HCT116 (cell line): ENCODE measurements around the gene FAR1. TPM values are rescaled to one million over a fixed set of nuclear protein-coding genes. Genes with fewer than 3 reads are reported as not detected.

Experiments
- ATAC-seq: fragments of 200-7000 bp; cut with Tn5 transposase; 2 replicates; pipeline ENCODE4 v1.9.1; 2020; ENCODE audit warnings: mild to moderate bottlenecking, moderate library complexity
- BruUV-seq: library from RNA; stranded (reverse); fragments of 400-500 nt; replicated peaks from 2 replicates; lab custom pipeline; 2021; lab: Mats Ljungman, UMichigan
- CTCF ChIA-PET: fragments of 300-600 bp; sonication (Branson Sonifier 250); formaldehyde crosslinking; loops from one replicate; lab custom pipeline; 2021; ENCODE audit warnings: antibody characterized with exemption; lab: Charles Lee
- POLR2A ChIA-PET: fragments of 300-600, 350-600 bp; sonication (Branson Sonifier 250); formaldehyde crosslinking; loops from one replicate; lab custom pipeline; 2021; ENCODE audit warnings: antibody characterized with exemption; lab: Charles Lee
- RAD21 ChIA-PET, 2 experiments: fragments of 300-600 bp; sonication (Branson Sonifier 250); formaldehyde crosslinking; loops; one replicate each; lab custom pipeline; 2023; ENCODE audit warnings: low total read pairs in 2 of 2; ENCODE audit not compliant: uncharacterized antibody in 2 of 2, unreplicated experiment in 2 of 2, low non-redundant PET in 1 of 2; lab: Charles Lee
- DNase-seq: peaks from one replicate; pipeline ENCODE4 v3.0.0-alpha.2; 2010; ENCODE audit warnings: low read depth, low spot score
- H2AFZ ChIP-seq: fragments of 200-600 bp; shearing (Covaris generic), sonication (generic); 2 replicates; pipeline ENCODE4 v1.6.1; 2017; ENCODE audit warnings: low read depth, mixed run types, mixed read lengths, antibody characterized with exemption, low read length; ENCODE audit not compliant: poor library complexity, severe bottlenecking
- H3K27ac ChIP-seq: 2 replicates; pipeline ENCODE4 v1.5.1; 2012; ENCODE audit warnings: low read depth, low read length
- H3K27me3 ChIP-seq: fragments of 200-600 bp; sonication (generic); 2 replicates; pipeline ENCODE4 v1.6.1; 2016; ENCODE audit warnings: mixed run types, low read length, mixed read lengths; ENCODE audit not compliant: insufficient read depth
- H3K36me3 ChIP-seq, 2 experiments: fragments of 200-500 bp in 1 of 2; fragments of 200-600 bp in 1 of 2; sonication (Bioruptor generic) in 1 of 2; sonication (generic) in 1 of 2; 2 replicates each; pipeline versions ENCODE4 v1.5.1 to v1.6.1; 2014 to 2016; ENCODE audit warnings: low read length in 2 of 2, inconsistent platforms in 1 of 2, mixed read lengths in 1 of 2, mixed run types in 1 of 2; ENCODE audit not compliant: insufficient read depth in 2 of 2, control insufficient read depth in 1 of 2
- H3K4me1 ChIP-seq, 2 experiments: fragments of 200-600 bp in 1 of 2; sonication (generic) in 1 of 2; 2 replicates each; pipeline versions ENCODE4 v1.5.1 to v1.6.1; 2012 to 2017; ENCODE audit warnings: low read length in 2 of 2, inconsistent platforms in 1 of 2, mild to moderate bottlenecking in 1 of 2, mixed read lengths in 1 of 2, mixed run types in 1 of 2, moderate library complexity in 1 of 2; ENCODE audit not compliant: insufficient read depth in 2 of 2, control insufficient read depth in 1 of 2
- H3K4me2 ChIP-seq: fragments of 200-600 bp; sonication (generic); 2 replicates; pipeline ENCODE4 v1.6.1; 2017; ENCODE audit warnings: mixed run types, low read length, mixed read lengths
- H3K4me3 ChIP-seq, 2 experiments: fragments of 200-600 bp in 1 of 2; sonication (generic) in 1 of 2; replicated peaks in 1 of 2; 2 replicates each; pipeline ENCODE4 v1.5.1; 2011 to 2016; ENCODE audit warnings: low read length in 2 of 2, control low read depth in 1 of 2, low read depth in 1 of 2, mild to moderate bottlenecking in 1 of 2, mixed read lengths in 1 of 2, mixed run types in 1 of 2
- H3K79me2 ChIP-seq: fragments of 200-600 bp; sonication (generic); 2 replicates; pipeline ENCODE4 v1.6.1; 2017; ENCODE audit warnings: mild to moderate bottlenecking, mixed run types, low read length, moderate library complexity, mixed read lengths; ENCODE audit not compliant: insufficient read depth
- H3K9ac ChIP-seq: fragments of 200-600 bp; sonication (generic); 2 replicates; pipeline ENCODE4 v1.6.1; 2016; ENCODE audit warnings: low read length, mixed read lengths
- H3K9me2 ChIP-seq: fragments of 200-600 bp; sonication (generic), shearing (Covaris generic); 2 replicates; pipeline ENCODE4 v1.6.1; 2017; ENCODE audit warnings: mixed run types, mild to moderate bottlenecking, moderate library complexity; ENCODE audit not compliant: insufficient read depth
- H3K9me3 ChIP-seq, 2 experiments: fragments of 200-500 bp in 1 of 2; fragments of 200-600 bp in 1 of 2; sonication (Bioruptor generic) in 1 of 2; sonication (generic) in 1 of 2; 2 replicates each; pipeline ENCODE4 v1.6.1; 2014 to 2017; ENCODE audit warnings: low read length in 2 of 2, mixed read lengths in 2 of 2, inconsistent platforms in 1 of 2, low read depth in 1 of 2, mild to moderate bottlenecking in 1 of 2, mixed run types in 1 of 2, moderate library complexity in 1 of 2; ENCODE audit not compliant: control insufficient read depth in 1 of 2, insufficient read depth in 1 of 2
- H4K20me1 ChIP-seq: fragments of 200-600 bp; sonication (generic), shearing (Covaris generic); 2 replicates; pipeline ENCODE4 v1.6.1; 2017; ENCODE audit warnings: mixed run types, mild to moderate bottlenecking, moderate library complexity; ENCODE audit not compliant: insufficient read depth
- CBX3 ChIP-seq: IDR thresholded peaks from 2 replicates; pipeline ENCODE4 v1.6.1; 2012; ENCODE audit warnings: low read depth
- CEBPB ChIP-seq: IDR thresholded peaks from 2 replicates; pipeline ENCODE4 v1.6.1; 2012; ENCODE audit warnings: low read depth
- EGR1 ChIP-seq: IDR thresholded peaks from 2 replicates; pipeline ENCODE4 v1.6.1; 2012; ENCODE audit warnings: low read depth
- ELF1 ChIP-seq: IDR thresholded peaks from 2 replicates; pipeline ENCODE4 v1.6.1; 2012; ENCODE audit warnings: low read depth, borderline replicate concordance
- EZH2 ChIP-seq: fragments of 200-600 bp; sonication (generic); IDR thresholded peaks from 2 replicates; pipeline ENCODE4 v1.6.1; 2017; ENCODE audit warnings: antibody characterized with exemption, mixed run types
- EZH2phosphoT487 ChIP-seq: fragments of 200-600 bp; IDR thresholded peaks from 2 replicates; pipeline ENCODE4 v1.6.1; 2018; ENCODE audit warnings: antibody characterized with exemption, borderline replicate concordance
- FOSL1 ChIP-seq: IDR thresholded peaks from 2 replicates; pipeline ENCODE4 v1.6.1; 2012; ENCODE audit warnings: low read depth
- JUND ChIP-seq: IDR thresholded peaks from 2 replicates; pipeline ENCODE4 v1.6.1; 2012
- POLR2A ChIP-seq: IDR thresholded peaks from 2 replicates; pipeline ENCODE4 v1.7.0; 2011; ENCODE audit warnings: borderline replicate concordance; ENCODE audit not compliant: insufficient read depth, insufficient read length; ENCODE audit errors: extremely low read depth
- POLR2AphosphoS5 ChIP-seq: IDR thresholded peaks from 2 replicates; pipeline ENCODE4 v1.6.1; 2011; ENCODE audit warnings: mild to moderate bottlenecking, low read depth, low read length, moderate library complexity
- RAD21 ChIP-seq: IDR thresholded peaks from 2 replicates; pipeline ENCODE4 v1.6.1; 2012; ENCODE audit warnings: low read depth, mild to moderate bottlenecking
- SIN3A ChIP-seq: IDR thresholded peaks from 2 replicates; pipeline ENCODE4 v1.6.1; 2012; ENCODE audit warnings: low read depth
- SRF ChIP-seq: IDR thresholded peaks from 2 replicates; pipeline ENCODE4 v1.6.1; 2012; ENCODE audit warnings: low read depth
- TCF7L2 ChIP-seq: IDR thresholded peaks from 2 replicates; pipeline ENCODE4 v1.7.0; 2011; ENCODE audit warnings: borderline replicate concordance, inconsistent platforms; ENCODE audit not compliant: insufficient read depth, insufficient read length; ENCODE audit errors: extremely low read depth
- ZFX ChIP-seq: fragments of 450-650 bp; IDR thresholded peaks from 2 replicates; pipeline ENCODE4 v1.6.1; 2017
- ZNF274 ChIP-seq: fragments of 200-500 bp; sonication (Bioruptor generic); IDR thresholded peaks from 2 replicates; pipeline ENCODE4 v1.6.1; 2014; ENCODE audit warnings: mild to moderate bottlenecking, low read depth, low read length, inconsistent platforms
- intact Hi-C: fragments of 100-400 bp; cut with micrococcal nuclease; formaldehyde crosslinking; loops from 2 replicates; pipeline ENCODE4 v1.10.0; 2022
- total RNA-seq: library from RNA; stranded (reverse); gene quantifications from one replicate; pipeline ENCODE4 v1.2.1, GENCODE V29; 2021; ENCODE audit not compliant: unreplicated experiment
- TF ChIP-seq, protein P1 (sequence below): IDR thresholded peaks from 2 replicates; pipeline ENCODE4 v1.6.1; 2012
- TF ChIP-seq, protein P2 (sequence below): IDR thresholded peaks from 2 replicates; pipeline ENCODE4 v1.6.1; 2011; ENCODE audit warnings: mild to moderate bottlenecking, low read length, moderate library complexity; ENCODE audit not compliant: insufficient replicate concordance; ENCODE audit errors: extremely low read depth
- TF ChIP-seq, protein P3 (sequence below): IDR thresholded peaks from 2 replicates; pipeline ENCODE4 v1.6.1; 2012; ENCODE audit warnings: low read depth

Gene FAR1
- total RNA-seq, 1 experiment from 2014 or later, result 74.3 TPM

DNA sequence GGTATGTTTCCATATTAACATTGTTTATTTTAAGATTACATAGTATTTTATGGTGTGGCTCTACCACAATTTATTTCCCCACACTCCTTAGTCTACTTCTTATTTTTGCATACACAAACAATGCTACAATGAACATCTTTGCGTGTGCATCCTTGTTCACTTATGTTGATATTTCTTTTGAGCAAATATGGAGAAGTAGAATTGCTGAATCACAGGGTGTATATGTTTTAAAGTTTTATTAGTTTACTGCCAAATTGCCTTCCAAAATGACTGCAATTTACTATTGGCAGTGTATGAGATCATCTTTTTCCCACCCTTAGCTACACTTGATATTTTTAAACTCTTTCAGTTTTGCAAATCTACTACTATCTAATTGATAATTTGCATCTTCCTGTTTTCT lies 38.7 kb upstream of the FAR1 start:
- Histone ChIP-seq H3K36me3 (no peaks in the 10 kb centered on the region), H2AFZ (no peak overlapping the region), H4K20me1 (no peaks in the 10 kb centered on the region), H3K79me2 (no peaks in the 10 kb centered on the region), H3K4me3 (no peak overlapping the region), H3K9me3 (no peaks in the 10 kb centered on the region), H3K27ac (no peak overlapping the region), H3K27me3 (peaks cover 11% of the 10 kb centered on the region; the same call in 1 of the 2 replicates), H3K9me2 (no peaks in the 10 kb centered on the region), H3K4me2 (no peak overlapping the region), H3K4me1 (no peaks in the 10 kb centered on the region), H3K9ac (no peak overlapping the region)
- intact Hi-C loops, result no loop called here
- ChIA-PET RAD21 (no interaction called here), CTCF (no interaction called here), POLR2A (no interaction called here)
- TF ChIP-seq EGR1 (no peak), POLR2AphosphoS5 (no peak), ZNF274 (no peak), FOSL1 (no peak), ZFX (no peak), ELF1 (no peak), CBX3 (no peak), JUND (no peak), SRF (no peak), EZH2phosphoT487 (no peak), SIN3A (no peak), TCF7L2 (no peak), EZH2 (no peak), RAD21 (no peak)
- BruUV-seq, result no TSS peak
- DNase-seq (no peak), ATAC-seq (no peak)

DNA sequence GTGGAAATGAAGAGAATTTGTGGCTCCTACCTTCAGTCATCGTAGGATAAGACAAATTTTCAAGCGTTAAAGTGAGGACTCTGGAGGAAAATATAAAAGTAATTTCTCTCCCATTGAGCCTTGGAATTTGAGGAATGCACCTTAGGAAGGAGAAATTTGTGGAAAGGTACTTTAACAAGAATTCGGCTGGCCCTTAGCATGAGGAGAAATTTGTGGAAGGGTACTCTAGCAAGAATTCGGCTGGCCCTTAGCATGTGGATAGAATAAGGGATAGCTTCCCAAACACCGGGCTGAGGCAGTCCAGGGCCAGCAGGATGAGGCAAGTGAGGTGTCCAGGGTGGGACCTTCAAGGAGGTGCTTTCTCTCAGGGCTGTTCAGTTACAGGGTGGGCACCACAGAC lies 33.2 kb upstream of the FAR1 start:
- Histone ChIP-seq H3K9ac (no peak overlapping the region), H3K9me2 (0 out of 2 replicates have a peak, but pooled peaks cover 3% of the 10 kb centered on the region), H3K27me3 (peaks cover 22% of the 10 kb centered on the region), H3K4me2 (no peak overlapping the region), H3K27ac (no peak overlapping the region), H3K36me3 (no peaks in the 10 kb centered on the region), H3K9me3 (no peaks in the 10 kb centered on the region), H2AFZ (no peak overlapping the region), H4K20me1 (no peaks in the 10 kb centered on the region), H3K79me2 (no peaks in the 10 kb centered on the region), H3K4me1 (no peaks in the 10 kb centered on the region), H3K4me3 (no peak overlapping the region)
- intact Hi-C loops, result no loop called here
- CTCF ChIA-PET, result no interaction called here
- ATAC-seq (no peak), DNase-seq (no peak)
- no TSS peak for BruUV-seq
- POLR2A ChIA-PET, result no interaction called here
- RAD21 ChIA-PET, result no interaction called here
- TF ChIP-seq, protein P1, sequence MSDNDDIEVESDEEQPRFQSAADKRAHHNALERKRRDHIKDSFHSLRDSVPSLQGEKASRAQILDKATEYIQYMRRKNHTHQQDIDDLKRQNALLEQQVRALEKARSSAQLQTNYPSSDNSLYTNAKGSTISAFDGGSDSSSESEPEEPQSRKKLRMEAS, result no peak
- TF ChIP-seq TCF7L2 (no peak), CEBPB (no peak), FOSL1 (no peak), POLR2A (no peak), POLR2AphosphoS5 (no peak), ZFX (no peak)
- TF ChIP-seq, protein P2, sequence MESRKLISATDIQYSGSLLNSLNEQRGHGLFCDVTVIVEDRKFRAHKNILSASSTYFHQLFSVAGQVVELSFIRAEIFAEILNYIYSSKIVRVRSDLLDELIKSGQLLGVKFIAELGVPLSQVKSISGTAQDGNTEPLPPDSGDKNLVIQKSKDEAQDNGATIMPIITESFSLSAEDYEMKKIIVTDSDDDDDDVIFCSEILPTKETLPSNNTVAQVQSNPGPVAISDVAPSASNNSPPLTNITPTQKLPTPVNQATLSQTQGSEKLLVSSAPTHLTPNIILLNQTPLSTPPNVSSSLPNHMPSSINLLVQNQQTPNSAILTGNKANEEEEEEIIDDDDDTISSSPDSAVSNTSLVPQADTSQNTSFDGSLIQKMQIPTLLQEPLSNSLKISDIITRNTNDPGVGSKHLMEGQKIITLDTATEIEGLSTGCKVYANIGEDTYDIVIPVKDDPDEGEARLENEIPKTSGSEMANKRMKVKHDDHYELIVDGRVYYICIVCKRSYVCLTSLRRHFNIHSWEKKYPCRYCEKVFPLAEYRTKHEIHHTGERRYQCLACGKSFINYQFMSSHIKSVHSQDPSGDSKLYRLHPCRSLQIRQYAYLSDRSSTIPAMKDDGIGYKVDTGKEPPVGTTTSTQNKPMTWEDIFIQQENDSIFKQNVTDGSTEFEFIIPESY, result no peak
- TF ChIP-seq, protein P3, sequence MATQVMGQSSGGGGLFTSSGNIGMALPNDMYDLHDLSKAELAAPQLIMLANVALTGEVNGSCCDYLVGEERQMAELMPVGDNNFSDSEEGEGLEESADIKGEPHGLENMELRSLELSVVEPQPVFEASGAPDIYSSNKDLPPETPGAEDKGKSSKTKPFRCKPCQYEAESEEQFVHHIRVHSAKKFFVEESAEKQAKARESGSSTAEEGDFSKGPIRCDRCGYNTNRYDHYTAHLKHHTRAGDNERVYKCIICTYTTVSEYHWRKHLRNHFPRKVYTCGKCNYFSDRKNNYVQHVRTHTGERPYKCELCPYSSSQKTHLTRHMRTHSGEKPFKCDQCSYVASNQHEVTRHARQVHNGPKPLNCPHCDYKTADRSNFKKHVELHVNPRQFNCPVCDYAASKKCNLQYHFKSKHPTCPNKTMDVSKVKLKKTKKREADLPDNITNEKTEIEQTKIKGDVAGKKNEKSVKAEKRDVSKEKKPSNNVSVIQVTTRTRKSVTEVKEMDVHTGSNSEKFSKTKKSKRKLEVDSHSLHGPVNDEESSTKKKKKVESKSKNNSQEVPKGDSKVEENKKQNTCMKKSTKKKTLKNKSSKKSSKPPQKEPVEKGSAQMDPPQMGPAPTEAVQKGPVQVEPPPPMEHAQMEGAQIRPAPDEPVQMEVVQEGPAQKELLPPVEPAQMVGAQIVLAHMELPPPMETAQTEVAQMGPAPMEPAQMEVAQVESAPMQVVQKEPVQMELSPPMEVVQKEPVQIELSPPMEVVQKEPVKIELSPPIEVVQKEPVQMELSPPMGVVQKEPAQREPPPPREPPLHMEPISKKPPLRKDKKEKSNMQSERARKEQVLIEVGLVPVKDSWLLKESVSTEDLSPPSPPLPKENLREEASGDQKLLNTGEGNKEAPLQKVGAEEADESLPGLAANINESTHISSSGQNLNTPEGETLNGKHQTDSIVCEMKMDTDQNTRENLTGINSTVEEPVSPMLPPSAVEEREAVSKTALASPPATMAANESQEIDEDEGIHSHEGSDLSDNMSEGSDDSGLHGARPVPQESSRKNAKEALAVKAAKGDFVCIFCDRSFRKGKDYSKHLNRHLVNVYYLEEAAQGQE, result no peak
